Stomach (tissue), 9 donors: ENCODE measurements around the gene PFKL. TPM values are rescaled to one million over a fixed set of nuclear protein-coding genes. Genes with fewer than 3 reads are reported as not detected.

Source experiments
- DNase-seq, 2 donors: peaks; one replicate each; pipeline versions ENCODE4 v3.0.0 to v3.0.0-alpha.2; 2013 to 2019
- H3K27ac ChIP-seq, 5 donors: fragments of 200-600 bp in 4 of 5; sonication (generic) in 4 of 5; one replicate each; pipeline ENCODE4 v1.5.1; 2013 to 2019; ENCODE audit warnings: mild to moderate bottlenecking in 1 of 5, moderate library complexity in 1 of 5
- H3K27me3 ChIP-seq, 3 donors: fragments of 200-600 bp; sonication (generic); one replicate each; pipeline ENCODE4 v1.5.1; 2017 to 2019; ENCODE audit warnings: mixed run types in 1 of 3
- H3K36me3 ChIP-seq, 4 donors: fragments of 200-600 bp; sonication (generic); 1 replicate in 3 of 4; 2 replicates in 1 of 4; pipeline ENCODE4 v1.5.1; 2016 to 2019
- H3K4me1 ChIP-seq, 4 donors: fragments of 200-600 bp; sonication (generic); one replicate each; pipeline ENCODE4 v1.5.1; 2016 to 2019
- H3K4me3 ChIP-seq, 4 donors: fragments of 200-600 bp; sonication (generic) in 3 of 4; one replicate each; pipeline ENCODE4 v1.5.1; 2016 to 2019; ENCODE audit warnings: mild to moderate bottlenecking in 1 of 4
- H3K9me3 ChIP-seq, 4 donors: fragments of 200-600 bp; sonication (generic); one replicate each; pipeline ENCODE4 v1.5.1; 2016 to 2019
- EP300 ChIP-seq: sonication (generic); formaldehyde crosslinking; IDR thresholded peaks from one replicate; pipeline ENCODE4 v1.6.1; 2017; ENCODE audit warnings: antibody characterized with exemption
- POLR2A ChIP-seq, 4 donors: fragments of 450-650 bp; IDR thresholded peaks; one replicate each; pipeline ENCODE4 v1.6.1; 2016; ENCODE audit warnings: antibody characterized with exemption in 4 of 4, control low read depth in 2 of 4, mild to moderate bottlenecking in 1 of 4, moderate library complexity in 1 of 4
- POLR2AphosphoS5 ChIP-seq, 3 donors: sonication (generic); formaldehyde crosslinking; IDR thresholded peaks; one replicate each; pipeline ENCODE4 v1.6.1; 2016; ENCODE audit warnings: antibody characterized with exemption in 3 of 3
- WGBS, 5 donors: extraction: QIAGEN DNeasy Blood & Tissue Kit in 3 of 5; methylation state at CpG; one replicate each; pipeline versions ENCODE4 v1.1.5 to v1.1.7; 2013 to 2018; 5-methylcytosine and 5-hydroxymethylcytosine counted together
- intact Hi-C: fragments of 100-400 bp; cut with DNase I; formaldehyde crosslinking; loops from one replicate; pipeline ENCODE4 v1.15.1; 2023; ENCODE audit warnings: low total_unique reads
- polyA plus RNA-seq, 3 donors: library from polyadenylated mRNA; stranded (reverse); fragments of 200-250 nt; gene quantifications; one replicate each; pipeline ENCODE4 v1.2.3, GENCODE V29; 2013
- total RNA-seq, 5 donors: library from RNA; depleted of rRNA; stranded (reverse); fragments of >200 nt; gene quantifications; one replicate each; pipeline versions ENCODE4 v1.1.0 to v1.2.3, GENCODE V29; 2014 to 2016
- TF ChIP-seq, protein P1 (sequence below), 7 experiments: fragments of 450-650 bp in 4 of 7; fragments of 200-600 bp in 3 of 7; sonication (generic) in 3 of 7; IDR thresholded peaks; one replicate each; pipeline ENCODE4 v1.5.1; 2016 to 2019; ENCODE audit warnings: antibody characterized with exemption in 7 of 7, control low read depth in 2 of 7, mild to moderate bottlenecking in 1 of 7
- donor health status: healthy with polysubstance abuse.
- donor health status: Bipolar disorder and iron deficiency.
- donor health status: healthy.

The PFKL gene
- total and polyA plus RNA-seq, 8 donors, result 83.0 to 283 (median 130) TPM

- TF ChIP-seq, protein P1, sequence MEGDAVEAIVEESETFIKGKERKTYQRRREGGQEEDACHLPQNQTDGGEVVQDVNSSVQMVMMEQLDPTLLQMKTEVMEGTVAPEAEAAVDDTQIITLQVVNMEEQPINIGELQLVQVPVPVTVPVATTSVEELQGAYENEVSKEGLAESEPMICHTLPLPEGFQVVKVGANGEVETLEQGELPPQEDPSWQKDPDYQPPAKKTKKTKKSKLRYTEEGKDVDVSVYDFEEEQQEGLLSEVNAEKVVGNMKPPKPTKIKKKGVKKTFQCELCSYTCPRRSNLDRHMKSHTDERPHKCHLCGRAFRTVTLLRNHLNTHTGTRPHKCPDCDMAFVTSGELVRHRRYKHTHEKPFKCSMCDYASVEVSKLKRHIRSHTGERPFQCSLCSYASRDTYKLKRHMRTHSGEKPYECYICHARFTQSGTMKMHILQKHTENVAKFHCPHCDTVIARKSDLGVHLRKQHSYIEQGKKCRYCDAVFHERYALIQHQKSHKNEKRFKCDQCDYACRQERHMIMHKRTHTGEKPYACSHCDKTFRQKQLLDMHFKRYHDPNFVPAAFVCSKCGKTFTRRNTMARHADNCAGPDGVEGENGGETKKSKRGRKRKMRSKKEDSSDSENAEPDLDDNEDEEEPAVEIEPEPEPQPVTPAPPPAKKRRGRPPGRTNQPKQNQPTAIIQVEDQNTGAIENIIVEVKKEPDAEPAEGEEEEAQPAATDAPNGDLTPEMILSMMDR (IDR thresholded peaks at IDR 0.05), result no peak
- TF ChIP-seq POLR2AphosphoS5 (IDR thresholded peaks at IDR 0.05), result no peak
- TF ChIP-seq EP300, result no peak
- no peak for TF ChIP-seq POLR2A (IDR thresholded peaks at IDR 0.05)
- Histone ChIP-seq H3K27ac (no peak overlapping the region), H3K4me1 (peaks cover 6 to 11% (median 9%) of the 10 kb centered on the region in 4 donors), H3K36me3 (no peaks in the 10 kb centered on the region), H3K27me3 (peaks cover 5 to 34% (median 10%) of the 10 kb centered on the region in 3 donors), H3K4me3 (no peak overlapping the region), H3K9me3 (no peaks in the 10 kb centered on the region)
- 74 to 91% (median 76%) methylated on average over 12 to 17 of the region's 17 CpGs for WGBS, 5 donors
- intact Hi-C loops, result no loop called here
- DNase-seq, result no peak
These were observed 44.8 kb downstream of the PFKL start for GRCh38 chr21:44344541-44345183.

DNA sequence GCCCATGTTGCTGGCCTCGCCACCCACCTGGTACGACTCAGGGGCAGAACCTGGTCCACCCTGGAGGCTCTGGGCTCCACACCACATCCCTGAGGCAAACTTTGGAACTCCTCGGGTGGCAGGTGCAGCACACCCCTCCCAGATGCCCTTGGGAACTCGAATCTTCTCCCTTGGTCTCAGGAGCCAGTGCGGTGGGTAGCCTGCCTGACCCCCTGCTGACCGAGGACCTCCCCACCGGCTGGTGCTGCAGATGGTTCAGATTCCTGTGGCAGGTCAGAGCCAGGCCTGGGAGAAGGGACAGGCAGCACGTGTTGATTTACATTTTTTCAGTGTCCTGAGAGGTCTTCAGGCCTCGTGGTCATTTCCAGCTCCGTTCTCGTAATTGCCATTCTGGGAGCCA, 45.6 kb downstream of the PFKL start:
- no peaks in the 10 kb centered on the region for H3K36me3 ChIP-seq
- no peak overlapping the region for H3K4me3 ChIP-seq
- peaks cover 0 to 9% (median 7%) of the 10 kb centered on the region in 4 donors for H3K4me1 ChIP-seq
- intact Hi-C loops, result no loop called here
- no peak overlapping the region for H3K27ac ChIP-seq
- WGBS, 5 donors, result 58 to 68% (median 58%) methylated on average over 11 of the region's 11 CpGs
- no peak for DNase-seq
- H3K27me3 ChIP-seq, result peaks cover 10 to 42% (median 18%) of the 10 kb centered on the region in 3 donors
- H3K9me3 ChIP-seq, result no peaks in the 10 kb centered on the region
- TF ChIP-seq, protein P1 (IDR thresholded peaks at IDR 0.05), result no peak
- TF ChIP-seq EP300, result no peak
- TF ChIP-seq POLR2AphosphoS5 (IDR thresholded peaks at IDR 0.05), result no peak
- no peak for TF ChIP-seq POLR2A (IDR thresholded peaks at IDR 0.05)

DNA sequence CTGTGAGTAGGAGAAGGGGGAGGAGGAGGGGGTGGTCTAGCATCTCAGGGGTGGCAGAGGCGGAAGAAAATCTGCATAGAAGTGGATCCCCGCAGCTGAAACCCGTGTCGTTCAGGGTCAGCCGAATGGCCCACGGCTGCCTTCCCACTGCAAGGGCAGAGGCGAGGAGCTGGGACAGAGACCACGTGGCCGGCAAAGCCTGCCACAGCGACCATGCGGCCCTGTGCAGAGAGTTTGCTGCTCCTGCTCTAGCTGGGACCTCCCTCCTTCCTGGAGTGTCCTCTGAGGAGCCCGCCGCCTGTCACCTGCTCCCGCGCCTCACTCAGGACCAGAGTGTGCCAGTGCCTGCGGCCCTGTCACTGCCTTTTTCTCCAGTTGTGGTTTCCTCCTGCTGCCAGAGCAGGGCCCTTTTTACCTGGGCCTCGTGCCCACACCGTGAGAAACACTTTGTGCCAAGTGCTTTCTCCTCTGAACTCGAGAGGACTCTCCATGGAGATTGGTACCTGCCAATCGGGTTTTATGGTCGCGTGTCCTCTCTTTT, 48.1 kb downstream of the PFKL start:
- DNase-seq, result no peak
- TF ChIP-seq POLR2A (IDR thresholded peaks at IDR 0.05) (no peak), EP300 (no peak), POLR2AphosphoS5 (IDR thresholded peaks at IDR 0.05) (no peak)
- TF ChIP-seq, protein P1 (IDR thresholded peaks at IDR 0.05), result no peak
- peaks cover 0 to 31% (median 11%) of the 10 kb centered on the region in 4 donors for H3K4me1 ChIP-seq
- no peak overlapping the region for H3K27ac ChIP-seq
- no peak overlapping the region for H3K4me3 ChIP-seq
- H3K36me3 ChIP-seq, result no peaks in the 10 kb centered on the region
- peaks cover 16 to 64% (median 36%) of the 10 kb centered on the region in 3 donors for H3K27me3 ChIP-seq
- H3K9me3 ChIP-seq, result no peaks in the 10 kb centered on the region
- intact Hi-C loops, result no loop called here
- 45 to 53% (median 51%) methylated on average over 20 to 22 of the region's 22 CpGs for WGBS, 5 donors

GRCh38 chr21:44348861-44349260, 49.0 kb downstream of the PFKL start:
- intact Hi-C loops, result no loop called here
- Histone ChIP-seq H3K27me3 (peaks cover 16 to 64% (median 36%) of the 10 kb centered on the region in 3 donors), H3K9me3 (no peaks in the 10 kb centered on the region), H3K36me3 (no peaks in the 10 kb centered on the region), H3K4me1 (peaks cover 0 to 35% (median 11%) of the 10 kb centered on the region in 4 donors), H3K4me3 (no peak overlapping the region), H3K27ac (no peak overlapping the region)
- DNase-seq, result no peak
- WGBS, 5 donors, result 84 to 94% (median 91%) methylated on average over 14 to 19 of the region's 19 CpGs
- TF ChIP-seq POLR2AphosphoS5 (IDR thresholded peaks at IDR 0.05) (no peak), POLR2A (IDR thresholded peaks at IDR 0.05) (no peak)
- TF ChIP-seq, protein P1 (IDR thresholded peaks at IDR 0.05), result no peak
